Ovary (tissue), 9 donors: ENCODE results near the gene CELF2. TPM values are rescaled to one million over a fixed set of nuclear protein-coding genes. Genes with fewer than 3 reads are reported as not detected.

Experiments
- DNase-seq, 5 donors: peaks; one replicate each; pipeline ENCODE4 v3.0.0-alpha.2; 2019 to 2020
- H3K27ac ChIP-seq, 2 donors: fragments of 200-600 bp; one replicate each; pipeline versions ENCODE4 v1.5.1 to v1.8.0; 2019 to 2022
- H3K27me3 ChIP-seq: fragments of 200-600 bp; one replicate; pipeline ENCODE4 v1.8.0; 2022
- H3K36me3 ChIP-seq: fragments of 200-600 bp; sonication (generic); one replicate; pipeline ENCODE4 v1.5.1; 2019
- H3K4me1 ChIP-seq: one replicate; pipeline ENCODE4 v1.8.1; 2013; ENCODE audit warnings: mild to moderate bottlenecking, moderate library complexity; ENCODE audit not compliant: insufficient read depth
- H3K4me3 ChIP-seq: fragments of 200-600 bp; sonication (generic); one replicate; pipeline ENCODE4 v1.5.1; 2017
- H3K9me3 ChIP-seq, 2 donors: fragments of 200-600 bp in 1 of 2; sonication (generic) in 1 of 2; one replicate each; pipeline versions ENCODE4 v1.5.1 to v1.8.1; 2013 to 2019; ENCODE audit warnings: mild to moderate bottlenecking in 1 of 2, moderate library complexity in 1 of 2
- EP300 ChIP-seq: sonication (generic); formaldehyde crosslinking; IDR thresholded peaks from one replicate; pipeline ENCODE4 v1.6.1; 2017; ENCODE audit warnings: antibody characterized with exemption
- POLR2A ChIP-seq: fragments of 450-650 bp; IDR thresholded peaks from one replicate; pipeline ENCODE4 v1.6.1; 2017; ENCODE audit warnings: antibody characterized with exemption, mild to moderate bottlenecking, moderate library complexity
- WGBS, 3 donors: extraction: QIAGEN DNeasy Blood & Tissue Kit in 1 of 3; methylation state at CpG; one replicate each; pipeline versions ENCODE4 v1.1.5 to v1.1.7; 2013 to 2017; 5-methylcytosine and 5-hydroxymethylcytosine counted together
- intact Hi-C, 4 donors: fragments of 100-400 bp; cut with DNase I; formaldehyde crosslinking; loops; one replicate each; pipeline versions ENCODE4 v1.11.0 to v1.15.1; 2022 to 2023
- polyA plus RNA-seq, 2 donors: library from polyadenylated mRNA; stranded (reverse); fragments of 200-250 nt in 1 of 2; fragments of 350-450 nt in 1 of 2; fragmentation: Illumina TruSeq in 1 of 2; extraction: RNeasy Lipid Tissue Mini Kit (QIAGEN cat#74804) in 1 of 2; gene quantifications; one replicate each; pipeline ENCODE4 v1.2.3, GENCODE V29; 2013 to 2014
- total RNA-seq, 7 donors: library from RNA; depleted of rRNA in 2 of 7; stranded (reverse); fragments of >200 nt in 2 of 7; fragmentation: NEBNext Ultra II Directional in 3 of 7; extraction: Animal tissue kit (Norgen Biotek cat#: 25700) in 3 of 7; gene quantifications; one replicate each; pipeline versions ENCODE4 v1.1.0 to v1.2.4, GENCODE V29; 2016 to 2023
- TF ChIP-seq, protein P1 (sequence below), 3 donors: fragments of 450-650 bp in 2 of 3; fragments of 200-600 bp in 1 of 3; IDR thresholded peaks; one replicate each; pipeline versions ENCODE4 v1.5.1 to v1.8.0; 2016 to 2022; ENCODE audit warnings: antibody characterized with exemption in 3 of 3, mild to moderate bottlenecking in 1 of 3
- donor health status: DM: no; HTN: no; CAD: no; lungs with moderate emphysema.
- donor health status: DM: no; HTN: no; CAD: no.
- donor health status: Bipolar disorder and iron deficiency.
- donor health status: DM: yes; HTN: yes; CAD: no.
- donor health status: DM: no; HTN: no; CAD: no.
- donor health status: DM: yes; HTN: yes; CAD: no.

CELF2 gene
- total and polyA plus RNA-seq, 9 donors = 38.8 to 107 (median 69.0) TPM

DNA sequence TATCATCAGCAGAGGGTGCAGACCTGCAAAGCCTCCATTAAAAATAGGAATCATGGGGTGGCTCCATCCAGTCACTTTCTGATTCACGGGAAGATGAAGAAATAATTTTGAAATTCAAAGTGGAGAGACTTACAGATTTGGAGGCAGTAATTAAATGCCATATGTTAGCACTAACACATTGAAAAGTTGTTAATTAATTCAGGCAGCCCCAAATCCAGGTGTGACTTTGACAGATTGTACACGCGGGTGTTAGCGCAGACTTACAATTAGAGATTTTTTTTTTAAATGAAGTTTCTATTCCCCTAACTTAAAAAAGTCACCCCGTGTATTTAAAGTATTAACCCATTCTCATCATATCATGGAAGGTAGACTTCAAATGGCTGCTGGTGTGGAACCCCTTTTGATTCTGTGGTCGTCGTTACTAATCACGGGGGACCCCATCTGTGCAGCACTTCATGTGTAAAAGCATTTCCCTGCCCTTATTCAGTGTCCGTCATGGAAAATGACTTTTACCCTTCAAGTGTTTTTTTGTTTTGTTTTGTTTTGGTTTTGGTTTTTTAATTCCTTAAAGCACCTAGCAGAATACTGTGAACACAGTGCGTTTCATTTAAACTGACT lies 235.8 kb downstream of the CELF2 start:
- intact Hi-C loops = loop anchor here in 1 of 4 donors (2.0 kb wide), 1 partner anchor 37 kb away; no protein-coding TSS in a partner anchor
- Histone ChIP-seq H3K4me1 (peaks cover 15% of the 10 kb centered on the region), H3K9me3 (no peaks in the 10 kb centered on the region), H3K27ac (no peak overlapping the region), H3K27me3 (no peaks in the 10 kb centered on the region), H3K4me3 (no peak overlapping the region), H3K36me3 (no peaks in the 10 kb centered on the region)
- TF ChIP-seq EP300 (no peak), POLR2A (no peak)
- TF ChIP-seq, protein P1, sequence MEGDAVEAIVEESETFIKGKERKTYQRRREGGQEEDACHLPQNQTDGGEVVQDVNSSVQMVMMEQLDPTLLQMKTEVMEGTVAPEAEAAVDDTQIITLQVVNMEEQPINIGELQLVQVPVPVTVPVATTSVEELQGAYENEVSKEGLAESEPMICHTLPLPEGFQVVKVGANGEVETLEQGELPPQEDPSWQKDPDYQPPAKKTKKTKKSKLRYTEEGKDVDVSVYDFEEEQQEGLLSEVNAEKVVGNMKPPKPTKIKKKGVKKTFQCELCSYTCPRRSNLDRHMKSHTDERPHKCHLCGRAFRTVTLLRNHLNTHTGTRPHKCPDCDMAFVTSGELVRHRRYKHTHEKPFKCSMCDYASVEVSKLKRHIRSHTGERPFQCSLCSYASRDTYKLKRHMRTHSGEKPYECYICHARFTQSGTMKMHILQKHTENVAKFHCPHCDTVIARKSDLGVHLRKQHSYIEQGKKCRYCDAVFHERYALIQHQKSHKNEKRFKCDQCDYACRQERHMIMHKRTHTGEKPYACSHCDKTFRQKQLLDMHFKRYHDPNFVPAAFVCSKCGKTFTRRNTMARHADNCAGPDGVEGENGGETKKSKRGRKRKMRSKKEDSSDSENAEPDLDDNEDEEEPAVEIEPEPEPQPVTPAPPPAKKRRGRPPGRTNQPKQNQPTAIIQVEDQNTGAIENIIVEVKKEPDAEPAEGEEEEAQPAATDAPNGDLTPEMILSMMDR (IDR thresholded peaks at IDR 0.05) = no peak
- WGBS, 3 donors = 92 to 95% (median 95%) methylated on average over 10 of the region's 10 CpGs
- DNase-seq = no peak

DNA sequence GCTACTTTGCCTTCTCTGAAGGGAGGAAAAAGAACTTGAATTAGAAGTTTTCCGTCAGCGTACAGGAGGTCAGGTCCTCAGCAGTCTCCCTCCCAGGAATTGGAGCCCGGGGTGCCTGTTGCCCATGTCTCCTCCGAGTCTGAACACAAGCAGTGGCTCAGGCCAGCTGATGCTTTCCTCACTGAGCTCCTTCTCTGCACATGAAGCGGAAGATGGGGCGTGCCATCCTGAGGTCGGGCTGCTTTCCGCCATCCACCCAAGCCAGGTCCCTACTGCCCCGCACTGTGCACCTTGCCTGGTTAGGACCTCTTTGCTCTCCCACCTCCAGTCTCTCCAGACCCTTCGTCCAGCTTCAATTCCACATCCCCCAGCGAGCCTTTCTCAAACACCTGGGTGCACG lies 237.5 kb downstream of the CELF2 start:
- Histone ChIP-seq H3K27ac (no peak overlapping the region), H3K4me1 (peaks cover 15% of the 10 kb centered on the region), H3K9me3 (no peaks in the 10 kb centered on the region), H3K36me3 (no peaks in the 10 kb centered on the region), H3K4me3 (no peak overlapping the region), H3K27me3 (no peaks in the 10 kb centered on the region)
- no peak for DNase-seq
- TF ChIP-seq POLR2A (no peak), EP300 (no peak)
- TF ChIP-seq, protein P1 (IDR thresholded peaks at IDR 0.05) = no peak
- intact Hi-C loops = loop anchor here in 1 of 4 donors (2.0 kb wide), 1 partner anchor 36 kb away; no protein-coding TSS in a partner anchor
- 97 to 98% (median 97%) methylated on average over 12 of the region's 12 CpGs for WGBS, 3 donors

DNA sequence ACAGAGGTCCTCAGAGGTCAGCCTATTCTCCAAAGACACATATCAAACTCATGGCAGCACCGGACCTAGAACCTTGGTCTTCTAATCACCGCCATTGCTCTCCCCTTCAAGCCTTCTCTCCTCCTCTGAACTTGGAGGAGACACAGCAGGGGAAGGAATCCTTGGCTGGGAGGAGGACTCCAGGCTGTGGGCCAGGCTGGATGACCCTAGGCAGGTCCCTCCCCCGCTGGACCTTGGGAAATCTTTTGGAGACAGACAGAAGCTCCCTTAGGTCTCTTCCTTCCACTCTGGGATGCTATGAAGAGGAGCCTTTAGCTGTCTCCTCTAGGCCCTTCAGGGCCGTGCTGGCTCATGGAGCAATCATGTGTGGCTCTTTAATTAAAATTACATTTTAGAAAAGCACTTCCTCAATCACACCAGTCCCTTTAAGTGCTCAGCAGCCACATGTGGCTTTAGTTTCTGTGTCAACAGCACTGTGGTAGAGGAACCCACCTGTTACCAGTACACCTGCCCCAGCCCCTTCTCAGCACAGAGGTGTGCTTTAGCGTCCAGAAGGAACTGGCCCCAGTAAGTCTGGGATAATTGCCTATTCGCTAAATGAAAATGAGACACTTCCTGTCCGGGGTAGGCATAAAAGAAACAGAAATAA lies 238.2 kb downstream of the CELF2 start:
- intact Hi-C loops = loop anchor here in 1 of 4 donors (2.0 kb wide), 1 partner anchor 35 kb away; no protein-coding TSS in a partner anchor
- H3K9me3 ChIP-seq = no peaks in the 10 kb centered on the region
- DNase-seq = peak; percentile 60 to 71 (median 66)
- no peaks in the 10 kb centered on the region for H3K36me3 ChIP-seq
- TF ChIP-seq EP300 (no peak), POLR2A (no peak)
- TF ChIP-seq, protein P1 (IDR thresholded peaks at IDR 0.05) = no peak
- no peak overlapping the region for H3K4me3 ChIP-seq
- no peak overlapping the region for H3K27ac ChIP-seq
- H3K27me3 ChIP-seq = no peaks in the 10 kb centered on the region
- 57 to 64% (median 57%) methylated on average over 7 of the region's 7 CpGs for WGBS, 3 donors
- peaks cover 15% of the 10 kb centered on the region for H3K4me1 ChIP-seq

DNA sequence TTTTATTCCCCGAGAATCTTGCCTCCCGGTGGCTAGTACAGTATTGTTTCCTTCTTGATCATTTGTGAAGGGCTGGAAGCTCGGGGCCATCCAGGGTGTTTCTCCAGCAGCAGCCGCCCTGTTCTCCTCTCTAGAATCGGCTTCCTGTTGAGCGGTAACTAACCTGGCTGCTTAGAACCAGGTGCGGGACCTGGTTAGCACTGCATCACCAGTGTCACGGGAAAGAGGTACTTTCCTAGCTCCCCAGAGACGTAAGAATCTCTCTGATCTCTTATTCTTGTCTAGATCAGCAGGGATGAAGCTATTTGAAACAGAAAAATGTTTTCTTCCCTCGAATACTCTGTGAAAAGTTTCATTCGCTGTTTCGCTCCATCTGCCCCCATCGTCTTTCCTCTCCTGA lies 239.2 kb downstream of the CELF2 start:
- Histone ChIP-seq H3K4me3 (no peak overlapping the region), H3K27me3 (no peaks in the 10 kb centered on the region), H3K27ac (no peak overlapping the region), H3K4me1 (peaks cover 15% of the 10 kb centered on the region), H3K9me3 (no peaks in the 10 kb centered on the region), H3K36me3 (no peaks in the 10 kb centered on the region)
- intact Hi-C loops = no loop called here
- no peak for TF ChIP-seq POLR2A
- no peak for TF ChIP-seq EP300
- TF ChIP-seq, protein P1 (IDR thresholded peaks at IDR 0.05) = no peak
- DNase-seq = no peak
- 83 to 98% (median 95%) methylated on average over 13 of the region's 13 CpGs for WGBS, 3 donors
